ENCODE measurements around the gene RNF169.

DNA sequence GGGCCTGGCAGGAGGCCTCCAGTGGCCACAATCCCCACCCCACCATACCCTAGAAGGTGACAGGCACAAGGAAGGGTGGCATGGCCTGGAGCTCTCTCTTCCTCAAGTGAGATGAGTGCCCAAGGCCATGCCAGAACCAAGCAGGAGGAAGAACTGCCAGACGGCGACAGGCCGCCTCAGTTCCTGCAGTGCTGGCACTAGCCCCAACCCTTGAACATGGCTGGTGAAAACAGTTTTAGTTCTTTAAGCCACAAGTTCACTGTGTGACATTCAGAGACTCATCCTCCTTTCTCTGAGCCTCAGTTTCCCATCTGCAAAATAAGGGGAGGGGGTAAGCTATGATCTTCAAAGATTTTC, 27.2 kb upstream of the RNF169 start:
- TF ChIP-seq, protein P1, sequence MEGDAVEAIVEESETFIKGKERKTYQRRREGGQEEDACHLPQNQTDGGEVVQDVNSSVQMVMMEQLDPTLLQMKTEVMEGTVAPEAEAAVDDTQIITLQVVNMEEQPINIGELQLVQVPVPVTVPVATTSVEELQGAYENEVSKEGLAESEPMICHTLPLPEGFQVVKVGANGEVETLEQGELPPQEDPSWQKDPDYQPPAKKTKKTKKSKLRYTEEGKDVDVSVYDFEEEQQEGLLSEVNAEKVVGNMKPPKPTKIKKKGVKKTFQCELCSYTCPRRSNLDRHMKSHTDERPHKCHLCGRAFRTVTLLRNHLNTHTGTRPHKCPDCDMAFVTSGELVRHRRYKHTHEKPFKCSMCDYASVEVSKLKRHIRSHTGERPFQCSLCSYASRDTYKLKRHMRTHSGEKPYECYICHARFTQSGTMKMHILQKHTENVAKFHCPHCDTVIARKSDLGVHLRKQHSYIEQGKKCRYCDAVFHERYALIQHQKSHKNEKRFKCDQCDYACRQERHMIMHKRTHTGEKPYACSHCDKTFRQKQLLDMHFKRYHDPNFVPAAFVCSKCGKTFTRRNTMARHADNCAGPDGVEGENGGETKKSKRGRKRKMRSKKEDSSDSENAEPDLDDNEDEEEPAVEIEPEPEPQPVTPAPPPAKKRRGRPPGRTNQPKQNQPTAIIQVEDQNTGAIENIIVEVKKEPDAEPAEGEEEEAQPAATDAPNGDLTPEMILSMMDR (CRISPR knock-in tag; IDR thresholded peaks at IDR 0.05) = no peak
- TF ChIP-seq ZSCAN29 (CRISPR knock-in tag; conservative IDR thresholded peaks at IDR 0.05) (no peak), E2F1 (CRISPR knock-in tag; IDR thresholded peaks at IDR 0.05) (no peak), CHD2 (IDR thresholded peaks at IDR 0.05; ENCODE audit: low read depth, low read length) (no peak), RAD21 (CRISPR knock-in tag; IDR thresholded peaks at IDR 0.05) (no peak)

All from HepG2 (cell line).